IPS-20b (cell line): ENCODE results near the gene MBNL1.
"Not testable (repeated sequence)": the region's sequence is repeated elsewhere in the genome, so short reads cannot be mapped to it uniquely, and the experiment has no call there.

Experiments
- H3K27ac ChIP-seq: one replicate; pipeline ENCODE4 v1.5.1; 2013; ENCODE audit warnings: low read length
- H3K27me3 ChIP-seq: 2 replicates; pipeline ENCODE4 v1.6.1; 2013; ENCODE audit warnings: mild to moderate bottlenecking, low read length, inconsistent platforms; ENCODE audit not compliant: insufficient read depth
- H3K36me3 ChIP-seq: 2 replicates; pipeline ENCODE4 v1.6.1; 2013; ENCODE audit warnings: low read depth, mild to moderate bottlenecking, inconsistent platforms, low read length, moderate library complexity; ENCODE audit not compliant: insufficient read depth
- H3K4me1 ChIP-seq: 2 replicates; pipeline ENCODE4 v1.6.1; 2013; ENCODE audit warnings: mild to moderate bottlenecking, control low read depth, inconsistent platforms, low read length, moderate library complexity; ENCODE audit not compliant: insufficient read depth
- H3K4me3 ChIP-seq: 2 replicates; pipeline ENCODE4 v1.5.1; 2013; ENCODE audit warnings: mild to moderate bottlenecking, low read length, inconsistent platforms
- H3K9ac ChIP-seq: 2 replicates; pipeline ENCODE4 v1.6.1; 2013; ENCODE audit warnings: low read depth, mild to moderate bottlenecking, inconsistent platforms, low read length, moderate library complexity
- H3K9me3 ChIP-seq: 2 replicates; pipeline ENCODE4 v1.6.1; 2013; ENCODE audit warnings: mild to moderate bottlenecking, low read depth, low read length, inconsistent platforms; ENCODE audit not compliant: insufficient read depth

The MBNL1 gene

GRCh38 chr3:152389316-152389934, 120.7 kb downstream of the MBNL1 start:
- H3K27me3 ChIP-seq = no peaks in the 10 kb centered on the region
- peaks cover 39% of the 10 kb centered on the region for H3K4me1 ChIP-seq
- H3K9ac ChIP-seq = no peak overlapping the region
- no peak overlapping the region for H3K27ac ChIP-seq
- no peaks in the 10 kb centered on the region for H3K9me3 ChIP-seq
- H3K36me3 ChIP-seq = no peaks in the 10 kb centered on the region
- no peak overlapping the region for H3K4me3 ChIP-seq

GRCh38 chr3:152390647-152391046, 121.9 kb downstream of the MBNL1 start:
- H3K36me3 ChIP-seq = no peaks in the 10 kb centered on the region

GRCh38 chr3:152391671-152392070, 122.9 kb downstream of the MBNL1 start:
- H3K9me3 ChIP-seq = no peaks in the 10 kb centered on the region
- H3K36me3 ChIP-seq = no peaks in the 10 kb centered on the region
- no peaks in the 10 kb centered on the region for H3K27me3 ChIP-seq
- no peak overlapping the region for H3K4me3 ChIP-seq
- no peak overlapping the region for H3K9ac ChIP-seq
- no peak overlapping the region for H3K27ac ChIP-seq
- peaks cover 23% of the 10 kb centered on the region; the same call in 1 of the 2 replicates for H3K4me1 ChIP-seq

More at GRCh38 chr3:152390647-152391046, 121.9 kb downstream of the MBNL1 start:
- Histone ChIP-seq H3K27ac (no peak overlapping the region), H3K4me1 (peaks cover 28% of the 10 kb centered on the region; the same call in 1 of the 2 replicates), H3K9ac (no peak overlapping the region), H3K27me3 (no peaks in the 10 kb centered on the region), H3K9me3 (no peaks in the 10 kb centered on the region), H3K4me3 (no peak overlapping the region)

GRCh38 chr3:152392272-152392880, 123.6 kb downstream of the MBNL1 start:
- Histone ChIP-seq H3K9me3 (no peaks in the 10 kb centered on the region), H3K9ac (no peak overlapping the region), H3K4me1 (peaks cover 23% of the 10 kb centered on the region; the same call in 1 of the 2 replicates), H3K36me3 (no peaks in the 10 kb centered on the region), H3K27me3 (no peaks in the 10 kb centered on the region), H3K4me3 (no peak overlapping the region), H3K27ac (no peak overlapping the region)

GRCh38 chr3:152394246-152394645, 125.5 kb downstream of the MBNL1 start:
- Histone ChIP-seq H3K4me1 (peaks cover 28% of the 10 kb centered on the region), H3K27ac (no peak overlapping the region), H3K36me3 (no peaks in the 10 kb centered on the region), H3K4me3 (no peak overlapping the region), H3K27me3 (no peaks in the 10 kb centered on the region), H3K9ac (no peak overlapping the region), H3K9me3 (no peaks in the 10 kb centered on the region)

GRCh38 chr3:152395764-152396163, 127.0 kb downstream of the MBNL1 start:
- no peak overlapping the region for H3K9ac ChIP-seq
- no peaks in the 10 kb centered on the region for H3K27me3 ChIP-seq
- H3K36me3 ChIP-seq = no peaks in the 10 kb centered on the region
- no peaks in the 10 kb centered on the region for H3K9me3 ChIP-seq
- no peak overlapping the region for H3K27ac ChIP-seq
- peaks cover 25% of the 10 kb centered on the region for H3K4me1 ChIP-seq
- H3K4me3 ChIP-seq = no peak overlapping the region

GRCh38 chr3:152396867-152397266, 128.1 kb downstream of the MBNL1 start:
- no peak overlapping the region for H3K27ac ChIP-seq
- no peak overlapping the region for H3K4me3 ChIP-seq
- peaks cover 15% of the 10 kb centered on the region for H3K4me1 ChIP-seq
- no peaks in the 10 kb centered on the region for H3K27me3 ChIP-seq
- H3K9me3 ChIP-seq = no peaks in the 10 kb centered on the region
- no peak overlapping the region for H3K9ac ChIP-seq
- no peaks in the 10 kb centered on the region for H3K36me3 ChIP-seq

GRCh38 chr3:152397348-152397747, 128.6 kb downstream of the MBNL1 start:
- H3K9me3 ChIP-seq, H3K27me3 ChIP-seq, H3K9ac ChIP-seq, H3K4me3 ChIP-seq, H3K27ac ChIP-seq, H3K36me3 ChIP-seq: not testable (repeated sequence)
- peaks cover 13% of the 10 kb centered on the region for H3K4me1 ChIP-seq

- Histone ChIP-seq H3K36me3 (no peaks in the 10 kb centered on the region), H3K9ac (no peak overlapping the region), H3K4me3 (no peak overlapping the region), H3K27ac (no peak overlapping the region), H3K9me3 (no peaks in the 10 kb centered on the region), H3K4me1 (peaks cover 20% of the 10 kb centered on the region), H3K27me3 (no peaks in the 10 kb centered on the region)
Measured at GRCh38 chr3:152398495-152398894, 129.8 kb downstream of the MBNL1 start.

- peaks cover 28% of the 10 kb centered on the region for H3K4me1 ChIP-seq
- no peaks in the 10 kb centered on the region for H3K27me3 ChIP-seq
- no peak overlapping the region for H3K9ac ChIP-seq
- no peak overlapping the region for H3K4me3 ChIP-seq
- H3K9me3 ChIP-seq = no peaks in the 10 kb centered on the region
- no peak overlapping the region for H3K27ac ChIP-seq
- no peaks in the 10 kb centered on the region for H3K36me3 ChIP-seq
Measured at GRCh38 chr3:152399374-152399773, 130.6 kb downstream of the MBNL1 start.

- Histone ChIP-seq H3K27me3 (no peaks in the 10 kb centered on the region), H3K4me1 (peaks cover 28% of the 10 kb centered on the region), H3K4me3 (no peak overlapping the region), H3K27ac (no peak overlapping the region), H3K9me3 (no peaks in the 10 kb centered on the region), H3K9ac (no peak overlapping the region), H3K36me3 (no peaks in the 10 kb centered on the region)
Measured at GRCh38 chr3:152400887-152401286, 132.2 kb downstream of the MBNL1 start.

GRCh38 chr3:152402695-152403451, 134.1 kb downstream of the MBNL1 start:
- Histone ChIP-seq H3K36me3 (no peaks in the 10 kb centered on the region), H3K27me3 (no peaks in the 10 kb centered on the region), H3K4me3 (no peak overlapping the region), H3K9ac (no peak overlapping the region), H3K27ac (no peak overlapping the region), H3K4me1 (peaks cover 28% of the 10 kb centered on the region), H3K9me3 (no peaks in the 10 kb centered on the region)
